ENCODE data around the gene MRPL21.
A peak's percentile ranks its signal among the peaks of the same experiment; 100 is the strongest.

Gene MRPL21

DNA sequence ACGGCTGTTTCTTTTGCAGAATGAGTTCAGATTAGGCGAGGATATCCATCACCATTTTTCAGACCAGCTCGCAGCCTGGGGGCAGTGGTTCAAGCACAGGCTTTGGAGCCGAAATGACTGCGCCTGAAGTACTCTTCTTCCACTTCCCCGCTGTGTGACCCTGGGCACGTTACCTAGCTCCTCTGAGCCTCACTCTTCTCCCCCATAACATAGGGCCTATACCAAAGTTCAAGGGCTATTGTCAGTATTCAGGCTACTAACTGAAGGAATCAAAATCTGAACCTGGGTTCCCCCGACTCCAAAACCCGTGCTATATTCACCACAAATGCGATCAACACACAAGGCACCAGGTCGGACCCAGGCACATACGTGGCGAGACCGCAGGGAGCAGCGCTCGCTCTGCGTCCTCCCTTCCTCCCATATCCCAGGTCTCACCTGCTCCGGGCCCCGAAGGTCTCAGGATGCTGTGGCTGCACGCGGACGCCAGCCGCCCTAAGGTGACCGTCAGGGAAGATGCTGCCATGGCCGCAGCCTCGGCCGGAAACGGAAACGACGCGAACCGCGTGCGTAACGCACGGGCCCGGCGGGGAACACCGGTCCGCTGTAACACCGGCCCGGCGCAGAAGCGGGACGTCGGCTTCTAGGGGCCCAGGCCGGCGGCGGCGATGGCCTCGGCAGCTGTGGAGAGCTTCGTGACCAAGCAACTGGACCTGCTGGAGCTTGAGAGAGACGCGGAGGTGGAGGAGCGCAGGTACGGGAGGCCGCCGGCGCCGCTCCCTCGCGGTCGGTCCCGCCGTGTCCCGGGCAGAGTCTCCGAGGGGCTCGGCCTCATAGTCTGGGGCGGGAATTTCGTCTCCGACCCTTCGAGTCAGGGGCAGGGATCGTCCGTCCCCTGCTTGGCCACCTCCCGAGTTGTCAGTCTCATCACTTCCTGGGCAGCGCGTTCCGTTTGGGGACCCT is at the start of gene MRPL21, which contains the start of gene IGHMBP2:
Gene MRPL21, minus strand, starts transcription at position 545 of the 960 bp plus-strand sequence. Its CDS starts 22 bp downstream, at position 523.
Gene IGHMBP2, plus strand, starts transcription at position 604 of the 960 bp plus-strand sequence. Its CDS starts 62 bp downstream, at position 666.
- DNase-seq (ENCODE audit: low spot score): peak; percentile 81

DNA sequence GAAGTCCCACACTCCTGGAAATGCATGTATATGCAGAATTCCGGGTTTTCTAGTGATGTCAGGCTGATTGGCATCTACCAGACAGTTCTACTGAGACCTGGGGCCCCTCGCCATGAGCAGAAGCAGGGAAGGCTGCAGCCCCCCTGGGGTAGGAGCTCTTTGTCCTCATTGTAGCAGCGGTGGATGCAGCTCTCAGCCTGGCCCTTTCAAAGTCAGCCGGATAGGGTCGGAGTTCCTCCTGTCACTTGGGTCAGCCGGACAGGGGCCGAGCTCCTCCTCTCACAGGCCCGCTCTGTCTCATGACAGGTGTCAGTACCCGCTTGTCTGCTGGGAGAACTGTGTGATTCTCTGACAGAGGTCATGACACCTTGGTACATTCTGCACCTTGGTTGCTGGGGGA is 47.1 kb upstream of the MRPL21 start:
- DNase-seq (ENCODE audit: low spot score): no peak

DNA sequence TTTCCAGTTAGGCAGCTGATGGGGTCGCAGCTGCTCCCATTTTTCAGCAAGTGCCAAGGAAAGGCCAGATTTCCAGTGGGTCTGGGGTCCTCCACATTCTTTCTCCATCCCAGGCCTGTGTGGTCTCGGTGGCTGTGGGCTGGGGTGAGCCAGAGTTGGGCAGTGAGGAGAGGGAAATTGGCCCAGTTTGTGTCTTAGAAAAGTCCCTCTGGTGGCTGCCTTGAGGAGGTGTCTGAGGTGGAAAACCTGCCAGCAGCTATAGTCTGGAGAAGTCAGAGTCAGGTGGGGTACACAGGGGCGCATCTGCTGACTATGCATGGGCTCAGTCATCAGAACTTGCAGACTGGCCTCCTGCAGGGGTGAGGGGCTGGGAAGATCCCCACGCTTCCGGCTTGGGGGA is 46.6 kb upstream of the MRPL21 start:
- peak; percentile 58 for DNase-seq (ENCODE audit: low spot score)

DNA sequence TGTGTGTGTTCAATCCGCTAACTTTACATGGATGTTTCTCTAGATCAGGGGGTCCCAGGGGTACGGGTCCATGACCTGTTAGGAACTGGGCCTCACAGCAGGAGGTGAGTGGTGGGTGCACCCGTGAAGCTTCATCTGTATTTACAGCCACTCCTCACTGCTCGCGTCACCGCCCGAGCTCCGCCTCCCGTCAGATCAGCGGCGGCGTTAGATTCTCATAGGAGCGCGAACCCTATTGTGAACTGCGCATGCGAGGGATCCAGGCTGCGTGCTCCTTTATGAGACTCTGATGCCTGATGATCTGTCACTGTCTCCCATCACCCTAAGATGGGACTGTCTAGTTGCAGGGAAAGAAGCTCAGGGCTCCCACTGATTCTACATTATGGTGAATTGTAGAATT is 45.3 kb upstream of the MRPL21 start:
- no peak for DNase-seq (ENCODE audit: low spot score)

DNA sequence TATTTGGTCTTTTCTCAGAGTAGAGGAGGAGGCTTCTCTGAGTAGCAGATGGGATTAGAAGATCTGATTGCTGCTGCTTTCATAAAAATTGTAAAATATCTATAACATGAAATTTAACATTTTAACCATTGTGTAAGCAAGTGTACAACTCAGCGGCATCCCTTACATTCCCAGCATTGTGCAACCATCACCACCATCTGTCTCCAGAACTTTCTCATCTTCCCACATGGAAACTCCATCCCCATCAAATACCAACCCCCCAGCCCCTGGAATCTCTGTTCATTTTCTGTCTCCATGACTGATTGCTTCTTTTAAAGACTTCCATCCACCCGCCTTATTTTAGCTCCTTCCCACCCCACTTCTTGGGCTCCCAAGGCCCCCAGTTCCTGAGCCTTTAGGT is 44.9 kb upstream of the MRPL21 start:
- no peak for DNase-seq (ENCODE audit: low spot score)

DNA sequence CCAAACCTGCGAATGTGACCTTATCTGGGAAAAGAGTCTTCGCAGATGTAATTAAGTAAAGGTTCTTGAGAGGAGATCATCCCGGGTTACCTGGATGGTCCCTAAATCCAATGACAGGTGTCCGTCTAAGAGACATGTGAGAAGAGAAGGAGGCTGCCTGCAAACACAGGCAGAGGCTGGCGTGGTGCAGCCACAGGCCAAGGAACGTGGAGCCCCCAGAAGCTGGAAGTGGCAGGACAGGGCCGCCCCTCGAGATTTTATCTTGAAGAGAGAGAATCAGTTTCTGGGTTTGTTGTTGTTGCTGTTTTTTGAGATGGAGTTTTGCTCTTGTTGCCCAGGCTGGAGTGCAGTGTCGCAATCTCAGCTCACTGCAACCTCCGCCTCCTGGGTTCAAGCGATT is 43.5 kb upstream of the MRPL21 start:
- DNase-seq (ENCODE audit: low spot score): no peak

DNA sequence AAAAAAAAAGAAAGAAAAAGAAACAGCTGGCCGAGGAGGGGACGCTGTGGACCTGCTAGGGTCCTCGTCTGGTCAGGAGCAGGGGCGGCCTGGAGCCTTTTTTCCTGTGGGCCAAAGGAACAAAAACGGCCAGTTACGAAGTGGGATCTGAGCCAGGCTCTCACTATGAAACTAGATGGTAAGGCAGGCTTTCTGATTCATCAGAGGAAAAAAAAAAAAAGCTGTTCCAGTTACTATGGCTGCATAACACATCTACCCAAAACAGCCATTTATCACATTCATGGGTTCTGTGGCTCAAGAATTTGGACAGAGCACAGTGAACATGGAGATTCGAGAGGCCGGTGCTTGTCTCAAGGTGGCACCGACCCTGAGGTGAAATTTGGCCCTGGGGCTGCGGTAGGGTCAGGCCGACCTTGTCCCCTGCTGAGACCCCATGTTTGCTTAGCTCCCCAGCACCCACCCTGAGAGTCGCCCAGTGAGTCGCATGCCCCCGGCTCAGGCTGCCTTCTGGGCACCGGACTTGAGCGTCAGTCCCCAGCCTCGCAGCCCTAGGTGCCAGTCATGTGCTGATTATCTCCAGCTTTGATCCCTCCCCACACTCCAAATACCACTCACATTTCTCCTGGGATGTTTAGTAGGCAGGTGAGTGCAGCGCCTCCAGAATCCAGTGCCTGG is 42.9 kb upstream of the MRPL21 start:
- no peak for DNase-seq (ENCODE audit: low spot score)

DNA sequence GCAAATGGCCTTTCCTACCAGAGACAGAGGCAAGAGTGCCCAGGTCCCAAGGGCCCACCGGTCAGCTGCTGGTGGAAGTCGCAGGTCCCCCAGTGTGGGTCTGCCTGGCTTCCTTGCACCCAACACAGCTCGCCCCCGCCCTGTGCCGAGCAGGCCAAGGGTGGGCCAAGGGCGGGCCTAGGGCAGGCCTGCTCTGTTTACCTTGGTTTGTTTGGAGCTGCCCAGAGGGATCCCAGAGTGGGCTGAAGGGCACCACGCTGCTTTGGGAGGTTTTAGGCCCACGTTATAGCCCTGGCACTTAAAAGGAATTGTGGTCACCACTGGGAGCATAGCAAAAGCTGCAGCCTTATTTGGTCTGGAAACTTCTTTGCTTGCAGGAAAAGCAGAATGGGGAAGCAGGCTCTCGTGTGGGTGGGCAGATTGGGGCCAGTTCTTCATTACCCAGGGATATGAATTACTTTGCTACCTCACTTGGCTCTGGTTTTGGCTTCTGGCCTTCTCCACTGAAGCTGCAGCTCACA is 39.2 kb upstream of the MRPL21 start:
- no peak for DNase-seq (ENCODE audit: low spot score)

DNA sequence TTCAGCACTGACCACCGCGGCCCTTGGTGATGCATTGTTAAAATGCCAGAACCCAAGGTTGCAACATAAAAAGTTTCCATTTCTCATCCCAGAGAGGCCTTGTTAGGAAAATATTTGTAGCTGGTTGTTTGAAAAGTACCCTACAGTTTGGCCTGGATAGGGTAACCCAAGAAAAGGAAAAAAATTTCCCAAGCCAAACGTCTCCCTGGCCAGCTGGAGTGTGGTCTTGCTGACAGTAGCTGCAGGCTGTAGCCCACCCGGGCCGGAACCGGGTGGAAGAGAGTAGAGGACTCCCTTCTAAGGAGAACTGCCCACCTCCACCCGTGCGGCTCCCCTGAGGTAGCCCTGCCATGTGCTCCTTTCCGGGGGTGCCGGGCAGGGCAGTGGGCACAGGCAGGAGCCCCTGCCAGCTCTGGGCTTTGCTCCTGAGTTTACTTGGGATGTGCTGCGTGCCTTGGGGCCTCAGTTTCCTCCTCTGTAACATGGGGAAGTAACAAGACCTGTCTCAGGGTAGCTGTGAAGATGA is 38.5 kb upstream of the MRPL21 start:
- DNase-seq (ENCODE audit: low spot score): no peak

DNA sequence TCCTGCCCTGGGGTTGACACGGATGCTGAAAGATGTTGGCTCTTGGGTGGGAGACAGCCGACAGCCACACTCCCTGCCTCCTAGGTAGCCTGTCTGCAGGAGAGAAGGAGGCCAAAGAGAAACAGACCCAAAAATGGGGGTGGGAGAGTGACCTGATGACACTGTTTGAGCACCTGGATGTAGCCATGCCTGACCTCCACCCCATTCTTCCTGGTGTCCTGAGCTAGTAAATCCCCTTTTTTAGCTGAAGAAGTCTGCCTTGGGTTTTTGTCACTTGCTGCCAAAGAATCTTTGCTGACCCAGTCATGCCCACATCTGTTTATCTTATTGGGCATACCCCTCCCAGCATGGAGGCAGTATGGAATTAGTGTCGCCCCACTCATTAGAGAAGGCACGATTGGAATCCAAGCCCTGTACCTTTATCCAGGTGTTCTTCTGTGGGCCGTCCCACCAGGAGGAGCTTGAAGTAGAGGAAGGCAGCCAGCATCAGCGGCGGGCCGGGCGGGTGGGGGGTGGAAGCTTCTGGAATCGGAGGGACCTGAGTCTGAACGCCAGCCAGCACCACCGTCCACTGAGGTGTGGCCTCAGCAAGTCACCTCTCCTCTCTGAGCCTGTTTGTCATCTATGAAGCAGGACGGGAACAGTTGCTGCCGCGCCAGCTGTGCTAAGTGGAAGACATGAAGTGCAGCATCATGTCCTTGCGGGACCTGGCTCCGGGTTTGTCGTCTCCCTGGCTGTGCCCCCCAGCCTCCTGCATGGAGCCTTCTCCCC is 37.9 kb upstream of the MRPL21 start:
- no peak for DNase-seq (ENCODE audit: low spot score)

DNA sequence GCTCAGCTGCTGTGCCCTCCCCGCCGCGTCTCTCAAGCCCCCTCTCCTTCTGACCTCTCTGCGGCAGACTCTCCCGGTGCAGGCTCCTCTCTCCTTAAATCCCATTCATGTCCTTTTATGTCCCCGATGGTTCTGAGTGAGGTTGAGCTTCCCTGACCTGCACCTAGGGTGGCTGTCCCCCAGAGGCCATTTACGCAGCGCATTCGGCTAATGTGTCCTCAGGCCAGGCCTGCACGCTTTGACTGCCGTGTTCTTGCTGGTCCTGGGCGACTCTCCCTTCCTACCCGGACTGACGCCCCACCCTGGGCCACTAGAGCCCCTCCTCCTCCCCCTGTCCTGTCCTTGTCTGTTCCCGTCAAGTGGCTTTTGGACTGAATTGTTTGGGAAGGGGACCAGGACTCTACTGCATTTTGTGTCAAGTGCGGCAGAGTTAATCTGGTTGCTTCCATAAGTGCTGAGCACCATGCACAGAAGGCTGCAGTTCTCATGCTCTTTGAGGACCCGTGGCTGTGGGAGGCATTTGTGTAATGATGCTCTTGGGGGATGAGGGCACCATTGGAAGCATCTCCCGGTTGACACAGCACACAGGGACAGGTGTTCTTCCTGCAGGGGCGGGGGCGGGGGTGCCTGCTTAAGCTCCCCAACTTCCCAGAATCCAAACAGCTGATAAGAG is 37.2 kb upstream of the MRPL21 start:
- DNase-seq (ENCODE audit: low spot score): no peak

DNA sequence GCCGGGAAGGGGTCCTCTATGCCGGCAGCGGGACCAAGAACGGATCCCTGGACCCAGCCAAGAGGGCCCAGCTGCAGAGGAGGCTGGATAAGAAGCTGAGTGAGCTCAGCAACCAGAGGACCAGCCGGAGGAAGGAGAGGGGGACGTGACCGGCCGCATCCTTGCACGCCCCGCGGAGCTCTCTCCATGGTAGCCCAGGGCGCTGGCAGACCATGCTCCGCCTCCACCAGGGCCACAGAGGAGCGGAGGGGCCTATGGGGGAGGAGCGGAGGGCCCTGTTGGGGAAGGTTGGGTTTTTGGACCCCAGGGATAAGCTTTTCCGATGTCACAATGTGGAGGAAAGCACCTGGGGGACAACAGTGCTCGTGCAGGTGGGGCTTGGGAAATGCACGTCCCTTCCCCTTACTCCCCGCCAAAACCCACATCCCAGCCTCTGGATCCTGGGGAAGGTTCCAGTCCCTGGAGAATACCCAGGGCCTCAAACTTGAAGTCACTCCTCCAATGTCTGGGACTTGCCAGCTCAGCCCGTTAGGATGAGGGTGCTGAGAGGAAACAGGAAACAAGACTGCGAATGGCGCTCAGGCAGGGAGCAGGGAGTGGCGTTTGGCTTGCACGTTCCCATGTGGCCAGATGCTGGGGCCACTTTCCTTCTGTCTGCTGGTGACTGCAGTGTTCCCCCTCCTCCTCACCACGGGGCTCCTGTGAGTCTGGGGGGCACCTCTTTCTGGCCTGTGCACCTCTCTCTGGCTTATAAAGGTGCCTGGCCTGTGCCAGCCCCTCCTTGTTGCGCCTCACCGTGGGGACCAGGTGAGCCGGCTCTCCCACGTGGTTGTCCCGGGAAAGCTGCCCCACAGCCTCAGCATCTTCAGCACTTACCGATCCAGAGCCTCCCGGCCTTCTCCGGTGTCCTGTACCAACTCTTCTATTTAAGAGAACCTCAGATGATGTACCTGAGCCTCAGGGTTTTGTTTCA is 36.2 kb upstream of the MRPL21 start:
- DNase-seq (ENCODE audit: low spot score): no peak

DNA sequence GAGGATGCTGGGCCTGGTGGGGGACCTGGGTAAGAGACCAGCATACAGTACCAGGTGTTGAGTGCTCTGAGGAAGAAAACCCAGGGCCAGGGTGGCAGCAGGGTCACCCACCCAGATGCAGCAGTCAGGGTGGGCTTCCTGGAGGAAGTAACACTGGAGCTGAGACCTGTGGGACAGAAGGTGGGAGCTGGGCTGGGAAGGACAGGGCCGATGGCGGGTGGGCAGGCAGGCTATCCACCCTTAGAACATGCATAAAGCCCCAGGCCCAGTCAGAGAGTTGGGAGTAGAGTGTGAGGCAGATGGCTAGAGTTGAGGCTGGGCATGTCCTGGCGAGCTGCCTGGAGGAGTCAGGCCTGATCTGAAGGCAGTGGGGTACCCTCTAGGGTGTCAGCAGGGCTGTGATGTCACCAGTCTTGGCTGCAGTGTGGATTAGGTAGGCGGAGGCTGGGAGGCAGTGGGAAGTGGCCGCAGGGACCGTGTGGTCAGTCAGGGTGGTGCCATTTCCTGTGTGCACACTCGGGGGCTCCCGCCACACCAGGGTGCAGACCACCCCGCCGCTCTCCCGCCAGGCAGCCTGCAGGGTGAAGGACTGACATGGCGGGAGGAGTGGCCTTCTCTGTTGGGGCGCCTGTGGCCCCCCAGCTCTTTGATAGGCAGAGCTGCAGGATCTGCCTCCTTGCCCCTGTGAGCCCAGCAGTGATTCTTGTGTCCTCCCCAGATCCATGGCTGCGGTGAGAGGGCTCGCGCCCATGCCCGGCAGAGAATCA is 35.4 kb upstream of the MRPL21 start:
- no peak for DNase-seq (ENCODE audit: low spot score)

DNA sequence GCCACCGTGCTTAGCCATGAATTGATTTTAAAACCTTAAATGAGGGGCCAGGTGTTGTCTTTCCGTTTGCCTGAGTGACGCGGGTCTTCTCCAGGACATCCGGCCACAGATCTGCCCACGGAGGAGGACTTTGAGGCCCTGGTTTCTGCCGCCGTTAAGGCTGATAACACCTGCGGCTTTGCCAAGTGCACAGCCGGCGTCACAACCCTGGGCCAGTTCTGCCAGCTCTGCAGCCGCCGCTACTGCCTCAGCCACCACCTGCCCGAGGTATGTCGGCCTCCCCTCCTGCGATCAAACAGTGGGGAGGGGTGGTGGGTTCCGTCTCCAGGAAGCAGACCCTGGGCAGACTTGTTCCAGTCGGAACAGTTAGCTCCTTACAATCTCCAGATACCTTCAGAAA is 34.5 kb upstream of the MRPL21 start:
- DNase-seq (ENCODE audit: low spot score): no peak

DNA sequence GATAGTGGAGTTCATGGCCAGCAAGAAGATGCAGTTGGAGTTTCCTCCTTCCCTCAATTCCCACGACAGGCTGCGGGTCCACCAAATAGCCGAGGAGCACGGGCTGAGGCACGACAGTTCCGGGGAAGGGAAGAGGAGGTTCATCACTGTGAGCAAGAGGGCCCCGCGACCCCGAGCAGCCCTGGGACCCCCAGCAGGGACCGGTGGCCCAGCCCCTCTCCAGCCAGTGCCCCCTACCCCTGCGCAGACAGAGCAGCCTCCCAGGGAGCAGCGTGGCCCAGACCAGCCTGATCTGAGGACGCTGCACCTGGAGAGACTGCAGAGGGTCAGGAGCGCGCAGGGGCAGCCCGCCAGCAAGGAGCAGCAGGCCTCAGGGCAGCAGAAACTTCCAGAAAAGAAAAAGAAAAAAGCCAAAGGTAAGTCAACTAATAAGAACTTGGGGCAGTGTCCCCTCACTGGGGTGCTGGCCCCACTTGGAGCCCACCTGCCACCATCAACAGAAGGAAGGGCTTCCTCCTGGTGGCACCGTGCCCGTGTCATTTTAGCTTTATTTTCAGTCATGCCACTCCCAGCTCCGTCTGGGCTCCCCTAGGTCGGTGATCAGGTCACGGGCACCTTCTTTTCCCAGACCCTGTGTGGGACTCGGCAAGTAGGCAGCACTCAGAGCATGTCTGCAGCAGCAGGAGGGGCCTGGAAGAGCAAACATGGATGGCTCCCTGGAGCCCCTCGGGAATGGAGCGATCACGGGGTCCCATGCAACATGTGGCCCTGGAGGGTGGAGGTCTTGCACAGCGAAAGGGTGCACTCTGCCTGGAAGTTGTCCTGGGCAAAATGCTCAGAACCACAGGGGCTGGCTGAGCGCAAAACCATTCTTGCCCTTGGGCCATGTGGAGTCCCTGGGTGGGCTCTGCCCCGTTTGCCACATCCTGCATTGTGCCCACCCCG is 33.3 kb upstream of the MRPL21 start:
- no peak for DNase-seq (ENCODE audit: low spot score)

DNA sequence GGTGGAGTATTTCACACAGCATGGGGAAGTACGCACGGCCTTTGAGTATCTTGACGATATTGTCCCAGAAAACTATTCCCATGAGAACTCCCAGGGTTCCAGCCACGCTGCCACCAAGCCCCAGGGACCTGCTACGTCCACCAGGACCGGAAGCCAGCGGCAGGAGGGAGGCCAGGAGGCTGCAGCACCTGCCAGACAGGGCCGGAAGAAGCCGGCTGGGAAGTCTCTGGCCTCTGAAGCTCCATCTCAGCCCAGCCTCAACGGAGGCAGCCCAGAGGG is 32.7 kb upstream of the MRPL21 start:
- DNase-seq (ENCODE audit: low spot score): no peak

DNA sequence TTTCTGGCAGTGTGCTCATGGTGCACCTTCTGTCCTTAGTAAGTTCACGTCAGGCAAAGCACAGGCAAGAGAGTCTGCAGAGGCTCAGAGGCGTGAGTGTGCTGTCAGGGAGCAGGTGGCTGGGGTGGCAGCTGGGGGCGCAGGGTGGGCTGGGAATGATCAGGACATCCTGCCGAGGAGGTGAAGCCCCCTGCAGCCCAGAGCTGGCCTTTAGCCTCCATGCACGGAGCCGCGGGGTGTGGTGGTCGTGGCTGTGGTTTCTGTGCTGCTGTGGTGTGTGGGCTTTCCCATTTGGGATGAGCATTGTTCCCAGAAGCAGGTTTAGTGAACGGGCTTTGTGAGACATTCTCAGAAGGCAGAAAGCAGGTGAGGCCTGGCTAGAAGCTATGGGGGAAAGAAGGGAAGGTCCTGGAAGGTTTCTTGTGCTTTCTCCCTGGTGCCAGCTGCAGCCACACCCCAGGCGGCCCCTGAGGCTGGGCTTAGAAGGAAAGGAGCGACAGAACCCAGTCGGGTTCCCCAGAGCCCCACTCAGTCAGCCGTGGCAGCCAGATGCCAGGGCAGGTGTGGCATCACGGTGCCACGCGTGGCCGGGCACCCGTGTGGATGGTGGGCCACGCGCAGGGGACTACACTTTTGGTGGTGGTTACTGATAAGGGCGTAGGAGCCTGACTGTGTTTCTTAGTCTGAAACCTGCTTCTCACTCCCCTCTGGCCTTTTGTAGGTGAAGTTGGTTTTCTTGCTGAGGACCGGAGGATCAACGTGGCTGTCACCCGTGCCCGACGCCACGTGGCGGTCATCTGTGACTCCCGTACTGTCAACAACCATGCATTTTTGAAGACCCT is 32.1 kb upstream of the MRPL21 start:
- DNase-seq (ENCODE audit: low spot score): no peak

DNA sequence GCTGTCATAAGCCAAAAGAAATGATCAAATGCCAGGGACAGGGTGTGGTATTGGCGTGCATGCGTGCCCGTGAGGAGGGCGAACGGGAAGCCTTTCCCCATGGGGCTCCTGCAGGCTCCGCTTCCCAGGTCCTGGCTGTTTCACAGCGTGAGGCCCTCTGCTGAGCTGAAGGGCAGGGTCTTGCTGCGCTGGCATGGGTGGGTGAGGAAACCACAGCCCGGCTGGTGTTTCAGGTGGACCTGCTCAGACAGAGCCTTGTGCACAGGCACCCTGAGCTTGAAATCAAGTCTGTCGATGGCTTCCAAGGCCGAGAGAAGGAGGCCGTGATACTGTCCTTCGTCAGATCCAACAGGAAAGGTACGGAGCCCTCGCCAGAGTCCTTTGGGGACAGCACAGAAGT is 31.4 kb upstream of the MRPL21 start:
- no peak for DNase-seq (ENCODE audit: low spot score)

Data from NAMALWA (cell line).